HG02943 (cell line): ENCODE results near the gene KCNC2.

ENCODE experiments used
- ATAC-seq: cut with Tn5 transposase; IDR thresholded peaks from one replicate; pipeline ENCODE4 v1.9.1; 2021; ENCODE audit warnings: mild to moderate bottlenecking, low read depth, moderate library complexity; ENCODE audit not compliant: unreplicated experiment

KCNC2 gene

GRCh38 chr12:75170640-75171185, 38.9 kb downstream of the KCNC2 start:
- no peak for ATAC-seq

GRCh38 chr12:75162845-75163244, 46.8 kb downstream of the KCNC2 start:
- ATAC-seq, result no peak

DNA sequence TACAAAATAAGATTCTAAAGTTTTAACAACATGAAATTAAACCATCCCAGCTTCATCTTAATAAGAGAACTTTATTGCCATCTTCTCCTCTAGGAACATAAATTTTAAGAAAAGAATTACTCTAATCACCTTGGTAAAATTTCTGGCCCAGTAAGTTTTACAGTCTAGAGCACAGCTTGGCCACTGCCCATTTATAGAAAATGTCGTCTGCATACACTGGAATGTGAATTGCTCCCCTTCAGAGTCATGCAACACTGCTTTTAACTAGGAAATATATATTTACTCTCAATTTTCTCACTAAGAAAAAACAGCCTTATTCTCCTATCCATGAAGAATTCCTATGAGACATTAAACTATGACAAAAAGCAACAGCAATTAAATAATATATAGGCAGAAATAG, 48.2 kb downstream of the KCNC2 start:
- no peak for ATAC-seq

DNA sequence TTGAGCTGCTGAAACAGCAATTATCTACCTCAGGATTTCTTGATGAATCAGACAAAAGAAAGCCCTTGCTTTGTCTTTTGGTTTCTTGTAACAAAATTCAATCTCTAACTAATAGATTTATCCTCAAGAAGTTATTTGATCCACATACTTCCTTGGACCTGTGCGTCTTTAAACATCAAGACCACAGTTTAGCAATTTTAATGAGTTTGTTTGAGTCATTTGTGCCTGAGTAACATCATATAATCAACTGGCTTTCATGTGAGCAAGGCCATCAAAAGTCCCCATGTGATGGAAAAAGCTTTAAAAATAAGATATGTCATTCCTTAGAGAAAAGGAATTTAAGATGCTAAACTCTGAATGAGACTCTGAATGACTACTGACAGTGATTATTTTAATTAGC, 52.3 kb downstream of the KCNC2 start:
- ATAC-seq, result no peak

DNA sequence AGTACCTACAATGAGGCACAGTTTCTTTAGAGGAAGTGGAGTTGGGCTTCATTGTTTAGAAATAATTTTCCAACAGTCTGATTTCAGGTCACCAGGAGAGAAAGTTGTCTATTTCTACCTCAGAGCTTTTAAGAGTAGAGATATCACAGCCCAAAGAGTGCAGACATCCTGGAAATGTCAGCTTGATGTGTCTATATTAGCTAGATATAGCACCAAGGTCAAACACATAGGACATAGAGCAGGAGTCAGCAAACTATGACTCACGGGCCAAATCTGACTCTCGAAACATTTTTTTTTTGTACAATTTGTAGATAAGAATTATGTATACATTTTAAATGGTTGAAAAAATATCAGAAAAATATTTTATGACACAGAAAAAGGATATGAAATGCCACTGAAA, 53.7 kb downstream of the KCNC2 start:
- ATAC-seq, result no peak

DNA sequence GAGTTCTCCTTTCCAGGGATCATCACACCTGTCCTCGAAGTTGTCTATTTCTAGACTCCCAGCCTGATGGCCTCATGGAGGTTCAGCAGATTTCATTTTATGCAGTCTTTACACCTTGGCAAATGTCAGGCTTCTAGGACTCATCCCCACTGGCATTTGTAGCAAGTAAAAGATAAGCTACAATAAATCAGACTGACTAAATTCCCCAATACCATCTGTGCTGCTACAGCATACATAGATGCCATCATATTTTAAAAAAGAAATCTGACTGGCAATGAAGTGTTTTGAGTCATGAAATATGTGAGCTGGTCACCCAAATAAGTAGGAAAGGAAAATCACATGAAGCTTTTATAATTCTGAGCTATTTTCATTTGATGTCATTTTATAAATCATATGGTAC, 55.3 kb downstream of the KCNC2 start:
- no peak for ATAC-seq

DNA sequence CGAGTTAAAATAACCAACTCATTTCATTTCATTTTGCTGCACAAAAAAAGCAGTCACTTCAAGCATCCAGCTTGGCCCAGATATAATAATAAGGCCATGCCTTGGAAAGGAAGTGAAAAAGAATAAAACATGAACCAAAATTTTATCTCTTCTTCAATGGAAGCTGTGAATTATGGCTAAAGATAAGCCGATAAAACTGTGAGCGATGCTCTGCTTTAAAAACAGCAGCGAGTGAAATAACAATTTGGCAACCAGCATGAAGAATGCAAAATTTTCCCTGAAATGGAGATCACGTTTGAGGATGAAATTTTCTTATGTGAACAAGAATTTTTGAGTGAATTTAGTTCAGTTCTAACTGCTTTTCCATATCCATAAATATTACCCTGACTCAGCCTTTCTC, 70.4 kb downstream of the KCNC2 start:
- ATAC-seq, result no peak

DNA sequence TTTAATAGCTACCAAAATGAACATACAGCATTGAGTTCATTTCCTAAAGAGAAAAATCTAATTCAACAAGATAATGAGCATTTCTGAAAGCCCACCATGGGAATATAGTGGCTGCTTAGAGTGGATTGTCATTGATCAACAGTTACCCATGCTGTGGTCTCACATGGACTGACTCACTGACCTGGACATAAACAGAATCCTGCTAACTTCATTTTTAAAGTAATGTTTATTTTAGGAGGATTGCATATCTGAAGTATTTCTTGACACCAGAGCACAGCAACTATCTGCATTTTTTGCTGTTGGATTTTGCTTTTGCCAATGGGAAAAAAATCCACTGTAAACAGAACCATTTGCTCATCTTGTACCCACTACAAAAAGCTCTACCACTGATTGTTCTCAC, 71.7 kb downstream of the KCNC2 start:
- no peak for ATAC-seq

DNA sequence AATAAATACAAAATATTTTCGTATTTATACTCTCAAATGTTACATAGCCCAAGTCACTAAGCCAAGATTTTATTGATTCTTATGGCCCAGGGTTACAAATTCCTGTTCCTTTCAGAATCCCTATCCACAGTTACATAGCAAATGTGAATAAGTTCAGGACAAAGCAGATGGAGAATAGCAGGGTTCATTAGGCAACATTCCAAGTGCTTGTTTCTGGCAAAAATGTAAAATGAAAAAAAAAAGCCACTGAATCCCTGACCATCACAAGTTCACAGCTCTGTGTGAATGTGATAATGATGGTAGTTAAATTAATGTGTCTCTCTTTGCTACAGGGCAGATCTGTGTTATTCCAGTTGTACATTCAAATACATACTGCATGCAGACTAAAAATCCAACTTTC, 74.6 kb downstream of the KCNC2 start:
- ATAC-seq, result no peak

DNA sequence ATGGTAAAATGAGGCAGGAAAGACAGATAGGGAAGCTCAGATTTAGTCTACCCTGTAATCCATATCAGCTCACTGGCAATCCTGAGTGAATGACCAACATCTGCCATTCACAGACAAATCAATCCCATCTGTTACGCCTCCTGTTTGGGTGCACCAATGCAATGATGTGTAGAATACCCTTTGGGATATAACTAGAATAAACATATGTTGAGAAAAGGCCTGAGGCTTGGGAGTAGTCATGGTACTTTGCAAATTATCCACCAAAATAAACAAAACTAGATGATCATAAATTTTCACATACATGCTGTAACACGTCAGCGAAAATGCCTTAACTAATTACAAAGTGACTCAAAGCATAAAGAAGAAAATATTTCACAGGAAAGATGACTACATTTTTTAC, 78.8 kb downstream of the KCNC2 start:
- no peak for ATAC-seq

DNA sequence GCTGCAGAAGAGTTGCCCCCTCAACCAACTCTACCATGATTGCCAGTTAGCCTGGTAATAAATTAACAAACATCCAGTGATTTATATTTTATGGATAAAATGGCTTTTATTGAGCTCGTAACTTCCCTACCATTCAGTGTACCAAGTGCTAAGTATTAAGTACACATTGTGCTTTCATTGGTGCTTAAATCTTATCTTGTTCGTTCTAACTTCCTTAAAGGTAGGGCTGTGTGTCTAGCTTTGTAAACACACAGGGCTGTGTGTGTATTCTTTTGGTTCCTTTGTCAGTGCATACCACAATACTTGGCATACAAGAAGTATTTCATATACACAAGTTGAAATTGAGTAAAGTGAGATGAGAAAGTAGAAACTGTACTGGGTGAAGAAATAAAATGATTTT, 80.4 kb downstream of the KCNC2 start:
- no peak for ATAC-seq

DNA sequence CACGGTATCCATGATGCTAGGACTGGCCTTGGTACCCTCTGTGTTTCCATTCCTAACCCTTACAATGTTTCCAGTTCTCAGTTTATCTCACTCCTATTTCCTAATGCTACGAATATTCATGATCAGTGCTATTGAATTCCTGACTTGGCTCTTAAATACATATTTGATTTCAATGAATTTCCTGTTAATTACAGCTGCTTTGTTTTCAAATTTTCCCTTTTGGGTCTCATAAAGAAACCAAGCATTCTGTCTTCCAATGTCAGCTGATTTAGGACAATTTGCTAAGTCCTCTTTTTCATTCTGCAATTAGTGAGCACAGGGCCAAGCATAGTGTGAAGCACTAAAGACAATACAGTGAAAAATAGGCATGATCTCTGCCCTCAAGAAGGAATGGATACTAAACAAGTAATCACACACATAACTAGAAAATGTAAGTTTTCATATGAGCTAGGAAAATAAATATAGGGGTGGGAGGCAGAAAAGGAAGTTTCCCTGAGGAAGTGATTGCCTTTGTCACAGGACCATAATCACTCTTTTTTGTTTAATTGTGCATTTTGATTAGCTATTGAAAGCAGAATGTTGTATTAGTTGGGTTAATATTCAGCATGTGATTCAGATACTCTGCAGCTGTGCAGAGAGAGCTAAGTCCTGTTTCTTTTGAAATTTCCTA, 88.5 kb downstream of the KCNC2 start:
- no peak for ATAC-seq

DNA sequence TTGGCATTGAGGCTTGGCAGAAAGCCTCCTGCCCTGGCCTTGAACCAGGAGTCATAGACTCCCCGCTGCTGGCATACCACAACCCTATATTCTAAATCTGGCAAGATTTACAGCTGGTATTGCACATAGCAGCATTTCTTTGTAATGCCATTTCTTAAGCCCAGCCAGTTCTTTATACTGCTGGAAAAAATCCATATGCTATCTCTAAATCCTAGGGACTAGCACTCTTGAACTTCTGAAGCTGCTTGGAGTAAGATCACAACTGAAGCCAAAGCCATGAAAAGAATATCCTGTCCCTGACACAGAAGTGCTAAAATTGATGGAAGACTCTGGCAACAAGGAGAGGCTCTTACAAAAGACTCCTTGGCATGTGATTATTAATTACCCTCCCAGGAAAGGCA, 89.3 kb downstream of the KCNC2 start:
- no peak for ATAC-seq

GRCh38 chr12:75116646-75117198, 92.9 kb downstream of the KCNC2 start:
- no peak for ATAC-seq

DNA sequence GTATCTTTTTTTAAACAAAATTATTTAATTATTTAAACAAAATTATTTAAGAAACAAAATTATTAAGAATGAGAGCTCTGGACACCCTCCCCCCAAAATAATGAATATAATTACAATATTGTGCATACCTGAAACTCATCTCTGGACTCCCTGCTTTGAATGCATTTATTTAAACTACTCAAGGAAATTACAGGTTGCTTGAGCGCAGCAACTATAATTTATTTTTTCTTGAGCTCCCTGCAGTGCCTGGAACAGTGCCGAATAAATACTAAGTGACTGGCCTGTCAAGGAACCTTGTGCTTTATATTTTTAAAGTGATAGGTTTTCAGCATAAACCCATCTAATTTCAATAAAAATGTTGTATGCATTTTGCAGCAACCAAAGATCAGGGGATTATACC, 93.9 kb downstream of the KCNC2 start:
- ATAC-seq, result no peak

- no peak for ATAC-seq
Measured at GRCh38 chr12:75103822-75104221, 105.8 kb downstream of the KCNC2 start.

DNA sequence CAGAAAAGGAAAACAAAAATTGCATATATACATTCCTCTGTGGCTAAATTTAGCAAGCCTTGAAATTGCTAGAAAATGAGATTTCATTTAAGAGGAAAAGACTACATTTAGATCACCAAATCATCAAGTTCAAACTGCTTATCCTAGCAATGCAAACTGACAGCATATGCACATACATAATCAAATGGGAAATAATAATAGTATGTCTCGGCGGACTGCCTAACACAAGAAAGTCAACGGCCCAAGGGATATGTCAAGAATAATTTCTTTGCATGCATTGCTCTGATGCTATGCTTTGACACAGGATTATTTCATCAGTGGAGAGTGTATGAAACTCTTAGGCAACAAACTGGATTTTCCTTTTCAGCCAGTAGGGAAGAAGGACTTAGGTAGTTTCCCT, 107.9 kb downstream of the KCNC2 start:
- ATAC-seq, result no peak

DNA sequence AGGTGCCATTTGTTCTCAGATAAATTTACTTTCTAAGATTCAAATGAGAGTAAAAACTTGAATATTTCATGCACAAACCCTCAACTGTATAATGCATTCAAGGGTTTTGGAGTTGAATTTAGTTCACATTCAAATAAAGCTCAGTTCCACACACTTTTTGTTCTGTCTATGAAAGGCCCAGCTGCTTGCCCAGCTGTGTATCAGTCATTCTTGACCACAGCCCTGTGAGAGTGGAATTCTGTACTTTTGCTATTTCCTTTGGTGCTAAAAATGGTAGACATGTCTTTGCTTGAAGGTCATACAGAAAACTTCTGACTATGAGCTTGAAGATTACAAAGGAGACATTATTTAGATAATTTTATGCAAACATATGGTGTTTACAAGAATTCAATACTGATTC, 110.4 kb downstream of the KCNC2 start:
- ATAC-seq, result no peak

GRCh38 chr12:75097003-75097402, 112.6 kb downstream of the KCNC2 start:
- no peak for ATAC-seq

GRCh38 chr12:75087654-75088053, 122.0 kb downstream of the KCNC2 start:
- ATAC-seq, result no peak

DNA sequence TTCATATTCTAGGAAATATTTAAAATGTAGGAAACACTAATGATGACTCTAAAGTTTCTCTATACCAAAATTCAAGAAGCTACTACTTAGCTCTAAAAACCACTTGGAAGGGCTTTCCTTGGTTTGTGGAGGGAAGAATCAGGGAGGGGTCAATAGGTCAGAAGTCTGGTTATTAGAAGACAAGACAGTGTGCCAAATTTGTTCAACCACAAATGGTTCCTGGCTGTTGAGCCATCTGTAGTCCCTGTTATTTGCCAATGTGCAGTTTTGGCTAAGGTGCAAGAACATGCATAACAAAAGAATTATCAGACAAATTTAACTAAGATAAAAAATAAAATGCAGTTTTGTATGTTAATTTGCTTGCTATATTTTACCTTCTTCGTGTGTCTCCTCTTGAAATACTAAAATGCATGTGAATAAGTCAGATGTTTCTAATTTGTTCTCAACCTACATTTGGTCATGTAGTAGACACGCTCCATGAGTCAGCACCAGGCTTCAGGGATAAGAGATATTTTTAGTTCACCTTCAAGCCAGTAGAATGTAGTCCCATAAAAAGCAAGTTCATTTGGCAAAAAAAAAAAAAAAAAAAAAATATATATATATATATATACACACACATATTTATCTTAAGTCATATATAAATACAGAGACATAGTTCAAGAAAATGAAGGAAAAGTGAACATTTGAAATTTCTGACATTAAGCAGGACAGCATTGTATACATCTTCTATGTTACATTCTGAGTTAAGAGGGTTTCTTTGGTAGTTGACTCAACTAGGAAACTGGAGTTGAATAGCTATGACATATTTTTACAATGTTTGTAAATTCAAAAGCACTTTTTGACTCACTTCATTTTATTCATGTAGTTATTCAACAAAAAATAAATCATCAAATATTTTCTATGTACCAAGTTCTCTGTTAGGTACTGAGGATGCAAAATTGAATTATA, 123.3 kb downstream of the KCNC2 start:
- ATAC-seq, result no peak
